Breast epithelium (tissue), 4 donors: ENCODE measurements around the gene CAMSAP2. TPM values are rescaled to one million over a fixed set of nuclear protein-coding genes. Genes with fewer than 3 reads are reported as not detected.
A peak's percentile ranks its signal among the peaks of the same experiment; 100 is the strongest.

Source experiments
- DNase-seq, 2 donors: peaks; one replicate each; pipeline ENCODE4 v3.0.0-alpha.2; 2019; ENCODE audit warnings: low spot score in 2 of 2
- H3K27ac ChIP-seq, 2 donors: fragments of 200-600 bp; sonication (generic) in 1 of 2; one replicate each; pipeline ENCODE4 v1.5.1; 2016 to 2019; ENCODE audit warnings: mild to moderate bottlenecking in 1 of 2
- H3K27me3 ChIP-seq, 2 donors: fragments of 200-600 bp; sonication (generic) in 1 of 2; one replicate each; pipeline versions ENCODE4 v1.5.1 to v1.6.0; 2017 to 2019; ENCODE audit warnings: control low read depth in 1 of 2, mild to moderate bottlenecking in 1 of 2
- H3K36me3 ChIP-seq: fragments of 200-600 bp; one replicate; pipeline ENCODE4 v1.5.1; 2019
- H3K4me1 ChIP-seq, 2 donors: fragments of 200-600 bp; sonication (generic); one replicate each; pipeline ENCODE4 v1.5.1; 2016 to 2019; ENCODE audit warnings: control low read depth in 1 of 2
- H3K4me3 ChIP-seq, 3 donors: fragments of 200-600 bp; sonication (generic); 1 replicate in 2 of 3; 2 replicates in 1 of 3; pipeline ENCODE4 v1.5.1; 2016 to 2019; ENCODE audit warnings: mild to moderate bottlenecking in 3 of 3, moderate library complexity in 2 of 3
- H3K9me3 ChIP-seq, 2 donors: fragments of 200-600 bp; sonication (generic) in 1 of 2; one replicate each; pipeline ENCODE4 v1.5.1; 2016 to 2019; ENCODE audit warnings: control low read depth in 1 of 2
- CTCF ChIP-seq, 3 donors: fragments of 450-650 bp; IDR thresholded peaks; one replicate each; pipeline ENCODE4 v1.5.1; 2016 to 2017; ENCODE audit warnings: antibody characterized with exemption in 3 of 3, mild to moderate bottlenecking in 3 of 3, moderate library complexity in 3 of 3
- POLR2A ChIP-seq: fragments of 450-650 bp; IDR thresholded peaks from one replicate; pipeline ENCODE4 v1.6.1; 2016; ENCODE audit warnings: antibody characterized with exemption, mild to moderate bottlenecking, moderate library complexity
- POLR2AphosphoS5 ChIP-seq, 3 donors: sonication (generic); formaldehyde crosslinking; IDR thresholded peaks; one replicate each; pipeline ENCODE4 v1.6.1; 2017; ENCODE audit warnings: antibody characterized with exemption in 3 of 3
- intact Hi-C: fragments of 100-400 bp; cut with DNase I; formaldehyde crosslinking; loops from one replicate; pipeline ENCODE4 v1.15.1; 2023; ENCODE audit warnings: low total_unique reads
- total RNA-seq, 3 donors: library from RNA; depleted of rRNA; stranded (reverse); fragments of >200 nt; gene quantifications; one replicate each; pipeline ENCODE4 v1.1.0, GENCODE V29; 2016

Gene CAMSAP2
- total RNA-seq, 3 donors from 2014 or later, result 36.4 to 42.4 (median 38.6) TPM

GRCh38 chr1:200904772-200905171 lies 166.1 kb downstream of the CAMSAP2 start:
- no peak for DNase-seq
- H3K4me1 ChIP-seq, result peaks cover 0 to 4% of the 10 kb centered on the region in 2 donors
- H3K36me3 ChIP-seq, result no peaks in the 10 kb centered on the region
- TF ChIP-seq POLR2A (no peak), POLR2AphosphoS5 (IDR thresholded peaks at IDR 0.05) (no peak), CTCF (IDR thresholded peaks at IDR 0.05) (no peak)
- intact Hi-C loops, result no loop called here
- H3K27me3 ChIP-seq, result no peaks in the 10 kb centered on the region
- H3K4me3 ChIP-seq, result no peak overlapping the region
- no peak overlapping the region for H3K27ac ChIP-seq
- no peaks in the 10 kb centered on the region for H3K9me3 ChIP-seq

- intact Hi-C loops, result no loop called here
- no peak for TF ChIP-seq CTCF (IDR thresholded peaks at IDR 0.05)
- TF ChIP-seq POLR2AphosphoS5 (IDR thresholded peaks at IDR 0.05), result no peak
- no peak for TF ChIP-seq POLR2A
- DNase-seq, result no peak
Measured at GRCh38 chr1:200905411-200906052, 166.8 kb downstream of the CAMSAP2 start.

DNA sequence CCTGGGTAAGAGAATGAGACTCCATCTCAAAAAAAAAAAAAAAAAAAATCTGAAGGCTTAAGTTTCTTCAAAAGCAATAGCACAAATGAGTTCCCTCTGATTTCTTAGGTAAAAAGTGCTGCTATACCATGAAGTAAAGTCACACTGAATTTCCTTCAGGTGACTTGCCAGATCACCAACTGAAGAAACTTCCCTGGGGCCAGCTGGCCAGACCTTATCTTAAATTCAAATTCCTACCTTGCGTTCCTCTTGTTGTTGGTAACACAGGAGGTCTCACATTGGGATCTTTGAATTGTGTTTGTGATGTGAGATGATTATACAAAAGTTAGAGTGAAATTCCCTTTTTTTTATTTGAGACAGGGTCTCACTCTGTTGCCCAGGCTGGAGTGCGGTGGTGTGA lies 167.8 kb downstream of the CAMSAP2 start:
- TF ChIP-seq POLR2AphosphoS5 (IDR thresholded peaks at IDR 0.05) (no peak), POLR2A (no peak), CTCF (IDR thresholded peaks at IDR 0.05) (no peak)
- Histone ChIP-seq H3K36me3 (no peaks in the 10 kb centered on the region), H3K27ac (no peak overlapping the region), H3K4me1 (peaks cover 0 to 4% of the 10 kb centered on the region in 2 donors), H3K27me3 (no peaks in the 10 kb centered on the region), H3K4me3 (no peak overlapping the region), H3K9me3 (no peaks in the 10 kb centered on the region)
- DNase-seq, result no peak
- intact Hi-C loops, result no loop called here

More at GRCh38 chr1:200905411-200906052, 166.8 kb downstream of the CAMSAP2 start:
- H3K27ac ChIP-seq, result no peak overlapping the region
- no peaks in the 10 kb centered on the region for H3K9me3 ChIP-seq
- H3K4me3 ChIP-seq, result no peak overlapping the region
- no peaks in the 10 kb centered on the region for H3K36me3 ChIP-seq
- peaks cover 0 to 4% of the 10 kb centered on the region in 2 donors for H3K4me1 ChIP-seq
- no peaks in the 10 kb centered on the region for H3K27me3 ChIP-seq

GRCh38 chr1:200907611-200908097 lies 169.0 kb downstream of the CAMSAP2 start:
- no peaks in the 10 kb centered on the region for H3K9me3 ChIP-seq
- H3K4me1 ChIP-seq, result peaks cover 0 to 4% of the 10 kb centered on the region in 2 donors
- intact Hi-C loops, result no loop called here
- TF ChIP-seq POLR2A (no peak), POLR2AphosphoS5 (IDR thresholded peaks at IDR 0.05) (no peak), CTCF (IDR thresholded peaks at IDR 0.05) (no peak)
- no peaks in the 10 kb centered on the region for H3K36me3 ChIP-seq
- no peak overlapping the region for H3K27ac ChIP-seq
- H3K27me3 ChIP-seq, result no peaks in the 10 kb centered on the region
- no peak overlapping the region for H3K4me3 ChIP-seq
- DNase-seq, result no peak

- no peaks in the 10 kb centered on the region for H3K9me3 ChIP-seq
- H3K27ac ChIP-seq, result no peak overlapping the region
- intact Hi-C loops, result no loop called here
- peaks cover 0 to 4% of the 10 kb centered on the region in 2 donors for H3K4me1 ChIP-seq
- no peak overlapping the region for H3K4me3 ChIP-seq
- H3K27me3 ChIP-seq, result no peaks in the 10 kb centered on the region
- TF ChIP-seq POLR2AphosphoS5 (IDR thresholded peaks at IDR 0.05) (no peak), POLR2A (no peak), CTCF (IDR thresholded peaks at IDR 0.05) (no peak)
- H3K36me3 ChIP-seq, result no peaks in the 10 kb centered on the region
- peak; percentile 48 to 67 for DNase-seq
Measured at GRCh38 chr1:200908191-200908868, 169.6 kb downstream of the CAMSAP2 start.
